SK-N-MC (cell line): ENCODE measurements around the gene NEUROG1.

ENCODE experiments used
- DNase-seq: peaks from one replicate; pipeline ENCODE4 v3.0.0-alpha.2; 2011; ENCODE audit warnings: low read depth, low spot score
- H3K27ac ChIP-seq: fragments of 200-600 bp; sonication (generic); 2 replicates; pipeline ENCODE4 v1.5.1; 2016; ENCODE audit warnings: mixed run types
- H3K36me3 ChIP-seq: fragments of 200-600 bp; sonication (generic); 2 replicates; pipeline ENCODE4 v1.6.1; 2017; ENCODE audit warnings: antibody characterized with exemption, low read length, mixed read lengths; ENCODE audit not compliant: insufficient read depth
- H3K4me3 ChIP-seq: fragments of 200-600 bp; sonication (generic); 2 replicates; pipeline ENCODE4 v1.5.1; 2016
- H3K9ac ChIP-seq: fragments of 200-600 bp; sonication (generic); 2 replicates; pipeline ENCODE4 v1.8.0; 2017; ENCODE audit warnings: mixed run types, mixed read lengths; ENCODE audit not compliant: insufficient read length
- H3K9me3 ChIP-seq: fragments of 200-600 bp; sonication (generic); 2 replicates; pipeline ENCODE4 v1.6.1; 2017; ENCODE audit warnings: low read depth, mild to moderate bottlenecking, antibody characterized with exemption, low read length, moderate library complexity, mixed read lengths
- EZH2 ChIP-seq: fragments of 200-600 bp; sonication (generic); IDR thresholded peaks from one replicate; pipeline ENCODE4 v1.6.1; 2017; ENCODE audit warnings: antibody characterized with exemption
- FOXP2 ChIP-seq: optimal IDR thresholded peaks from 2 replicates; pipeline ENCODE3; 2011; ENCODE audit warnings: mild to moderate bottlenecking, moderate library complexity; ENCODE audit not compliant: insufficient read depth; ENCODE audit errors: extremely low read length, control extremely low read depth
- POLR2AphosphoS5 ChIP-seq: IDR thresholded peaks from 2 replicates; pipeline ENCODE4 v1.6.1; 2012; ENCODE audit warnings: mild to moderate bottlenecking, low read depth, low read length, borderline replicate concordance

NEUROG1 gene

GRCh38 chr5:135511761-135512575, 23.8 kb downstream of the NEUROG1 start:
- H3K9ac ChIP-seq: no peak overlapping the region
- TF ChIP-seq POLR2AphosphoS5: no peak
- TF ChIP-seq FOXP2: no peak
- TF ChIP-seq EZH2: no peak
- no peaks in the 10 kb centered on the region for H3K36me3 ChIP-seq
- no peaks in the 10 kb centered on the region for H3K9me3 ChIP-seq
- H3K27ac ChIP-seq: no peak overlapping the region
- DNase-seq: no peak
- no peak overlapping the region for H3K4me3 ChIP-seq

- TF ChIP-seq EZH2 (no peak), POLR2AphosphoS5 (no peak), FOXP2 (no peak)
- Histone ChIP-seq H3K36me3 (no peaks in the 10 kb centered on the region), H3K27ac (no peak overlapping the region), H3K9me3 (no peaks in the 10 kb centered on the region), H3K4me3 (no peak overlapping the region), H3K9ac (no peak overlapping the region)
- no peak for DNase-seq
Observed at GRCh38 chr5:135509995-135510394, 25.8 kb downstream of the NEUROG1 start.

- peak overlapping the region; percentile 60 for H3K4me3 ChIP-seq
- H3K36me3 ChIP-seq: no peaks in the 10 kb centered on the region
- TF ChIP-seq POLR2AphosphoS5: no peak
- TF ChIP-seq EZH2: no peak
- TF ChIP-seq FOXP2: no peak
- no peak for DNase-seq
- no peaks in the 10 kb centered on the region for H3K9me3 ChIP-seq
- H3K9ac ChIP-seq: no peak overlapping the region
- H3K27ac ChIP-seq: no peak overlapping the region
Observed at GRCh38 chr5:135508496-135509005, 27.2 kb downstream of the NEUROG1 start.

GRCh38 chr5:135505973-135506372, 29.8 kb downstream of the NEUROG1 start:
- no peak for TF ChIP-seq EZH2
- no peak for TF ChIP-seq FOXP2
- no peak for TF ChIP-seq POLR2AphosphoS5
- no peak for DNase-seq
- Histone ChIP-seq H3K27ac (no peak overlapping the region), H3K4me3 (no peak overlapping the region), H3K9ac (no peak overlapping the region), H3K9me3 (no peaks in the 10 kb centered on the region), H3K36me3 (no peaks in the 10 kb centered on the region)

GRCh38 chr5:135504376-135504775, 31.4 kb downstream of the NEUROG1 start:
- TF ChIP-seq EZH2 (no peak), POLR2AphosphoS5 (no peak), FOXP2 (no peak)
- no peak for DNase-seq
- H3K27ac ChIP-seq: no peak overlapping the region
- no peaks in the 10 kb centered on the region for H3K9me3 ChIP-seq
- no peaks in the 10 kb centered on the region for H3K36me3 ChIP-seq
- H3K9ac ChIP-seq: no peak overlapping the region
- H3K4me3 ChIP-seq: no peak overlapping the region

GRCh38 chr5:135503871-135504270, 31.9 kb downstream of the NEUROG1 start:
- H3K36me3 ChIP-seq: no peaks in the 10 kb centered on the region
- H3K9ac ChIP-seq: no peak overlapping the region
- no peak for TF ChIP-seq EZH2
- TF ChIP-seq FOXP2: no peak
- no peak for TF ChIP-seq POLR2AphosphoS5
- DNase-seq: no peak
- no peaks in the 10 kb centered on the region for H3K9me3 ChIP-seq
- no peak overlapping the region for H3K4me3 ChIP-seq
- H3K27ac ChIP-seq: no peak overlapping the region

GRCh38 chr5:135502836-135503520, 32.8 kb downstream of the NEUROG1 start:
- no peak for TF ChIP-seq FOXP2
- no peak for TF ChIP-seq POLR2AphosphoS5
- TF ChIP-seq EZH2: no peak
- Histone ChIP-seq H3K27ac (no peak overlapping the region), H3K36me3 (no peaks in the 10 kb centered on the region), H3K4me3 (no peak overlapping the region), H3K9ac (no peak overlapping the region), H3K9me3 (no peaks in the 10 kb centered on the region)
- DNase-seq: no peak

- TF ChIP-seq POLR2AphosphoS5 (no peak), EZH2 (no peak), FOXP2 (no peak)
- Histone ChIP-seq H3K4me3 (no peak overlapping the region), H3K9ac (no peak overlapping the region), H3K9me3 (no peaks in the 10 kb centered on the region), H3K36me3 (no peaks in the 10 kb centered on the region), H3K27ac (no peak overlapping the region)
- no peak for DNase-seq
Observed at GRCh38 chr5:135501965-135502364, 33.8 kb downstream of the NEUROG1 start.
